Measurements from ENCODE around the gene FOSL2.

The FOSL2 gene

GRCh38 chr2:28392297-28393113 is at the start of gene FOSL2:
Gene FOSL2, plus strand, starts transcription at chr2:28392858. Its CDS starts 863 bp downstream, at chr2:28393721.
- DNase-seq: peak; percentile 94

- no peak for DNase-seq
These were observed 49.3 kb upstream of the FOSL2 start for GRCh38 chr2:28343184-28343942.

- DNase-seq: no peak
These were observed 48.5 kb upstream of the FOSL2 start for GRCh38 chr2:28343971-28344715.

- no peak for DNase-seq
These were observed 47.8 kb upstream of the FOSL2 start for GRCh38 chr2:28344756-28345373.

- DNase-seq: no peak
These were observed 47.0 kb upstream of the FOSL2 start for GRCh38 chr2:28345619-28346018.

- DNase-seq: no peak
These were observed 46.1 kb upstream of the FOSL2 start for GRCh38 chr2:28346587-28346986.

GRCh38 chr2:28347193-28347592 is 45.5 kb upstream of the FOSL2 start:
- no peak for DNase-seq

GRCh38 chr2:28347596-28347995 is 45.1 kb upstream of the FOSL2 start:
- DNase-seq: no peak

GRCh38 chr2:28348149-28348567 is 44.5 kb upstream of the FOSL2 start:
- peak; percentile 56 for DNase-seq

GRCh38 chr2:28348921-28349320 is 43.7 kb upstream of the FOSL2 start:
- no peak for DNase-seq

GRCh38 chr2:28349546-28350165 is 43.0 kb upstream of the FOSL2 start:
- DNase-seq: no peak

- DNase-seq: no peak
These were observed 42.5 kb upstream of the FOSL2 start for GRCh38 chr2:28350196-28350595.

- no peak for DNase-seq
These were observed 41.8 kb upstream of the FOSL2 start for GRCh38 chr2:28350791-28351285.

- no peak for DNase-seq
These were observed 41.0 kb upstream of the FOSL2 start for GRCh38 chr2:28351621-28352020.

GRCh38 chr2:28352104-28352503 is 40.6 kb upstream of the FOSL2 start:
- no peak for DNase-seq

GRCh38 chr2:28352610-28353195 is 40.0 kb upstream of the FOSL2 start:
- DNase-seq: no peak

GRCh38 chr2:28354920-28355520 is 37.6 kb upstream of the FOSL2 start:
- no peak for DNase-seq

- no peak for DNase-seq
These were observed 37.0 kb upstream of the FOSL2 start for GRCh38 chr2:28355521-28356094.

GRCh38 chr2:28356095-28356911 is 36.4 kb upstream of the FOSL2 start:
- peak; percentile 48 for DNase-seq

- no peak for DNase-seq
These were observed 35.6 kb upstream of the FOSL2 start for GRCh38 chr2:28357055-28357454.
